Mononuclear cell (primary cell): ENCODE measurements around the gene GNGT1. TPM values are rescaled to one million over a fixed set of nuclear protein-coding genes. Genes with fewer than 3 reads are reported as not detected.

Source experiments
- H3K27me3 ChIP-seq: 2 replicates; pipeline ENCODE4 v1.6.0; 2011; ENCODE audit warnings: low read length, control low read depth; ENCODE audit not compliant: insufficient read depth
- H3K4me1 ChIP-seq: 2 replicates; pipeline ENCODE4 v1.5.1; 2011; ENCODE audit warnings: mild to moderate bottlenecking, low read length, control low read depth; ENCODE audit not compliant: insufficient read depth
- H3K4me3 ChIP-seq: 2 replicates; pipeline ENCODE4 v1.5.1; 2011; ENCODE audit warnings: mild to moderate bottlenecking, low read length, moderate library complexity
- H3K9me3 ChIP-seq: 2 replicates; pipeline ENCODE4 v1.5.1; 2011; ENCODE audit warnings: low read depth, mild to moderate bottlenecking, control low read depth, low read length
- total RNA-seq: library from RNA; depleted of rRNA; stranded (reverse); fragments of >200 nt; gene quantifications from one replicate; pipeline ENCODE4 v1.2.3, GENCODE V29; 2012

GNGT1 gene
- not detected for total RNA-seq

DNA sequence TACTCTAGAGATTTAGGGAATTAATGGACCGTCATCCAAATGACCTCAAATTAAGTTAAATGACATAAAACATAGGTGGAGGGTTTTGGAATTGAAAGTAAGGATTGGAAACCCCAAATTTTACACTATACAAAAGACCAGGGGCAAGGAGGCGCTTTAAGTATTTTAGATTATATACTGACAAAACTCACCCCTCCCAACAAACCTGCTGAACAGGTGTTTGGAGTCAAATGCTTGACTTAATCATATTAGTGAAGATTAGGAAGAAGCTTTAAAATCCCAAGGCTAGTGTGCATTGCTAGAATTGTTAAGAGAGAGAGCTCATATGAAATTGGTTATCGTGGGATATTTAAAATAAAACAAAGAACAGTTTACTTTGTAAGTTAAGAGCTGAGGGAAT is at the start of gene GNGT1:
Gene GNGT1 (plus strand): TSS at position 301 of the 400 bp plus-strand sequence. CDS start 180 bp downstream, outside the sequence.
- H3K27me3 ChIP-seq, result peaks cover 3% of the 10 kb centered on the region

DNA sequence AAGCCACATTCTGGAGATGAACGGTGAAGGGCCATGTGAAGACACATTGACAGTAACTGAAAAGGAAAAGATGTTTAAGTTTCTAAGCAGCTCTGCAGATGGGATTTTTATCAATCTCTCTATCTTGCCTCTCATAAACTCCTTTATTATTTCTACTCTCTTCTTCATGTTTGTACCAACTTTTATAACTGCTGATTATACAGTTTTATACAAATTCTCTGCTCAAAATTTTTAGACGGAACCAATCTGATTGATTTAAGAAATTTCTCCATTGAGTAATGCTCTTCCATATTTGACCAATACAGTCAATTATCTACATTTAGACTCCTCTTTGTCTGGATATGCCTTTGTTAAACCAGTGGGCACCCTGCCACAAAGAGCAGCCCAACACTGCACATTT is 47.5 kb upstream of the GNGT1 start:
- no peaks in the 10 kb centered on the region for H3K4me1 ChIP-seq
- no peak overlapping the region for H3K4me3 ChIP-seq
- H3K9me3 ChIP-seq, result no peaks in the 10 kb centered on the region
- no peaks in the 10 kb centered on the region for H3K27me3 ChIP-seq

More for the DNA sequence above, at the start of gene GNGT1:
- H3K9me3 ChIP-seq, result no peaks in the 10 kb centered on the region
- no peak within 1 kb of the TSS for H3K4me3 ChIP-seq
- no peaks in the 10 kb centered on the region for H3K4me1 ChIP-seq

DNA sequence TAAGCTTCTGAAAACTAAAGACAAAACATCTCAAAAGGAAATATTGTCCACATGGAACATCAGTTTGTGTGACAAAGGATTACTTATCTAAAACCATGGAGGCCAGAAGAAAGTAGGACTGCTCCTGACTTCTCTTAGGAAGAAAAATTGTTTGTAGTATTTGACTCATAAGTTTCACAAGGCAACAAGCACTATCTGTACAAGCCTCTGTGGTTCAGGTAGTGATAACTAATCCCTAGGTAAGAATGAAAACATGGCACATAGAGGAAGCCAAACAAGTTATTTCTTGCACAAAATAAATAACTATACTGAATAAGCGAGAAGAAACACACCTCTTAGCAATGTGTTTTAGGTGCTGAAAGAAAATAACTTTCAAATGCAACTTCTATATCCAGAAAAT is 46.1 kb upstream of the GNGT1 start:
- no peaks in the 10 kb centered on the region for H3K9me3 ChIP-seq
- no peak overlapping the region for H3K4me3 ChIP-seq
- no peaks in the 10 kb centered on the region for H3K27me3 ChIP-seq
- H3K4me1 ChIP-seq, result no peaks in the 10 kb centered on the region

DNA sequence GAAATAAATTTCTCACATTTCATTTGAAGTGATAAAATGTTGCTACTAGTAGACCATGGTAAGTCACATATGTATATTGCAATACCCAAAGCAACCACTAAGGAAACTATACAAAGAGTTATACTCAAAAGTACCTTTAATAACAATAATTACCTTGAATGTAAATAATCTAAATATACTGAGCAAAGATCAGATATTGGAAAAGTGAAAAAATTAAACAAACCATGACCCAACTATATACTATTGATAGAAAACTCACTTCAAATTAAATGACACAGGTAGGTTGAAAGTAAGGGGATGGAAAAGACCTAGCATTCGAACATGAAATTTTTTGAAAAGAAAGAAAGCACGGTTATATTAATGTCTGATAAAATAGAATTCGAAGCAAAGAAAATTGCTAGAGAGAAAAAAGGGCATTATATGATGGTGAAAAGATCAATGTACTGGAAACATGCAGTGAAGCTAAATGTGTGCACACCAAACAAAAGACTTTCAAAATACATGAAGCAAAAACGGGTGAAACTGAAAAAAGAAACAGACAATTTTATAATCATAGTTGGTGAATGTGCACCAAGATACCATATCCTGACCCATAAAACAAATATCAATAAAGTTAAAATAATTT is 44.9 kb upstream of the GNGT1 start:
- H3K4me1 ChIP-seq, result no peaks in the 10 kb centered on the region
- no peak overlapping the region for H3K4me3 ChIP-seq
- no peaks in the 10 kb centered on the region for H3K9me3 ChIP-seq
- H3K27me3 ChIP-seq, result no peaks in the 10 kb centered on the region

DNA sequence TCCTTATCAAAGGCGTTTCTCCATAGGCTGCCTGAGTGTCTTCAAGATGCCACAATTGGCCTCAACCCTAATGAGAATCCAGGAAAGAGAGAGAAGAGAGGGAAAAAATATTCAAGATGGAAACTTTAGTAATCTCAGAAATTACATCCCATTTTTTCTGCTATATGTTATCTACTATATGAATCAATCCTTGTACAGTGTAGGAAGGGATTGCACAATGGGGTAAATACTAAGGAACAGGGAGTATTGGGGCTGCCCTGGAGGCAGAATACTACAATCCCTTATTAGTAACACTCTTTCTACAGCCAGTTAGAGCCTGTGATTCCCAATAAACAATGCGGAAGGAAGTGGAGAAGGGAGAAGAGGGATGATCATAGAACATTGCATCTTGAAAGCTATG is 43.7 kb upstream of the GNGT1 start:
- Histone ChIP-seq H3K9me3 (no peaks in the 10 kb centered on the region), H3K4me1 (no peaks in the 10 kb centered on the region), H3K27me3 (no peaks in the 10 kb centered on the region), H3K4me3 (no peak overlapping the region)

DNA sequence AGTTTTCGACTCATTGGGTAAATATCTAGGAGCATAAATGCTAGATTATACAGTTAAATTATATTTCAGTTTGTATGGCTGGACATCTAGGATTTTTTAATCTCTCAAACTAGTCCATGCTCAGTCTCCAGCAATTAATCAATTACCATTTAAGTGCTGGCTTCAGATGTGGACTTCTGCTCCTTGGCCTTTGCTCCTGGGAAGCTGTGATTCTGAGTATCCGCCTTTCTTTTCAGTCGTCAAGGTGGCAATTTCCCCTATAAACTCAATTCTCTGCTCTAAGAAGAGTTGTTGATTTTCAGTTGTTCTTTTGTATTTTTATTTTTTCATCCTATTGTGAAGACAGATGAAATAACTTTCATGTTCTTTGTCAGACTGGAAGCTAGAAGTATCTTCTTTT is 39.5 kb upstream of the GNGT1 start:
- Histone ChIP-seq H3K4me1 (no peaks in the 10 kb centered on the region), H3K27me3 (no peaks in the 10 kb centered on the region), H3K4me3 (no peak overlapping the region), H3K9me3 (no peaks in the 10 kb centered on the region)

DNA sequence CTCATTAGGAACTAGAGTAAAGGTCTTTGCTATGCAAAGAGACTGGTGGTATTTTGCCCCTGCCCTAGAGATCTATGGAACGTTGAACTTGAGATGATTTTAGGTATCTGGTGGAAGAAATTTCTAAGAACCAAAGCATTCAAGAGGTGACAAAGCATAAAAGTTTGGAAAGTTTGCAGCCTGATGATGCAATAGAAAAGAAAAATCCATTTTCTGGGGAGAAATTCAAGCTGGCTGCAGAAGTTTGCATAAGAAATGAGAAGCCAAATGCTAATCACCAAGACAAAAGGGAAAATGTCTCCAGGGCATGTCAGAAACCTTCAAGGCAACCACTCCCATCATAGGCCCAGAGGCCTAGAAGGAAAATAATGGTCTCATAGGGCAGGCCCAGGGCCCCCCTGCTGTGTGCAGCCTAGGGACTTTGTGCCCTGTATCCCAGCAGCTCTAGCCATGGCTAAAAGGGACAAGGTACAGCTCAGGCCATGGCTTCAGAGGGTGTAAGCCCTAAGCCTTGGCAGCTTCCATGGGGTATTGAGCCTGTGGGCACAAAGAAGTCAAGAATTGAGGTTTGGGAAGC is 32.3 kb upstream of the GNGT1 start:
- Histone ChIP-seq H3K4me3 (no peak overlapping the region), H3K4me1 (no peaks in the 10 kb centered on the region), H3K27me3 (no peaks in the 10 kb centered on the region), H3K9me3 (no peaks in the 10 kb centered on the region)

DNA sequence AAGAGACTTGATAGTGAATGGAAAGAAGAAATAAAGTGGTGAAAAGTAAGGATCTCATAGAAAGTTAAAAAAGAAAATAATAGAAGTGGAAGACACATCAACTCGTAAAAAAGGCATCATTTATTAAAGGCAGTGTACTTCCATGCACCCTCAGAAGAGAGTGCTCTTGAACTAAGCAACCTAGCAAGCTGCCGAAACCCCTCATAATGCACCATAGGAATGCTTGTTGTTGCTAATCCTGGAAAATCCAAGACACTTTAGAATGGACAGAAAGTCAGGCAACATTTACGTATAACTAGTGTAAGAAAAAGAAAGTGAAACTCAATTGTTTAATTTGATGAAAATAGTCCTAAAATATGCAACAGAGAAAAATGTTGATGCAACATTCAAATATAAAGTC is 28.6 kb upstream of the GNGT1 start:
- Histone ChIP-seq H3K4me1 (no peaks in the 10 kb centered on the region), H3K9me3 (no peaks in the 10 kb centered on the region), H3K4me3 (no peak overlapping the region), H3K27me3 (peaks cover 2% of the 10 kb centered on the region)

DNA sequence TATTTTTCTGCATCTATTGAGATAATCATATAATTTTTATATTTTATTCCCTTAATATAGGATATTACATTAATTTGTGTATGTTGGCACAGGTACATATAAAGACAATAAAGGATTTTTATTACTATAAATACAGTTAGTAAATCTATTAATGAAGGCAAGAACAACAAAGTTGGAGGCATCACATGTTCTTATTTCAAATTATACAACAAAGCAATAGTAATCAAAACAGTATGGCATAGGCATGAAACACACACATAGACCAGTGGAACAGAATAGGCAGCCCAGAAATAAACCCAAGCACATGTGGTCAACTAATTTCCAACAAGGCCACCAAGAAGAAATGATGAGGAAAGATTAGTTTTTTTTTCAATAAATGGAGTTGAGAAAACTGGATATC is 27.0 kb upstream of the GNGT1 start:
- no peak overlapping the region for H3K4me3 ChIP-seq
- H3K9me3 ChIP-seq, result no peaks in the 10 kb centered on the region

DNA sequence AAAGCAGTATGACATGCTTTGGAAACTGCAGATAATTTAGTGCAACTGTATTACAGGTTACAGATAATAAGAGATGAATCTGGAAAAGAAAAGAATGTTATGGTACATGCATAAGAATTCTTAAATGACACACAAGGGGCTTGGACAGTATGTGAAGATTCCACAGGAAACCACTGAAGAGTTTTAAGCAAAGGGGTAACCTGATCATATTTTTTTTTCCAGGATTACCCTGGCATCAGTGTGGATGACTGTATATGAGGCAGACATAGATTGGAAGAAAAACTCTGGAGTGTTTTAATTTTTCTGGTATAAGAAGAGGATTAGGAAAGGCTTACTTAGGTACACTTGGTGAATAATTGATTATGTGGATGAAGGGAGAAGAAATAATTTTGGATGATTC is 23.9 kb upstream of the GNGT1 start:
- no peaks in the 10 kb centered on the region for H3K4me1 ChIP-seq
- H3K27me3 ChIP-seq, result peaks cover 7% of the 10 kb centered on the region
- H3K9me3 ChIP-seq, result no peaks in the 10 kb centered on the region
- no peak overlapping the region for H3K4me3 ChIP-seq

More for the DNA sequence above, 27.0 kb upstream of the GNGT1 start:
- Histone ChIP-seq H3K4me1 (no peaks in the 10 kb centered on the region), H3K27me3 (peaks cover 2% of the 10 kb centered on the region)

DNA sequence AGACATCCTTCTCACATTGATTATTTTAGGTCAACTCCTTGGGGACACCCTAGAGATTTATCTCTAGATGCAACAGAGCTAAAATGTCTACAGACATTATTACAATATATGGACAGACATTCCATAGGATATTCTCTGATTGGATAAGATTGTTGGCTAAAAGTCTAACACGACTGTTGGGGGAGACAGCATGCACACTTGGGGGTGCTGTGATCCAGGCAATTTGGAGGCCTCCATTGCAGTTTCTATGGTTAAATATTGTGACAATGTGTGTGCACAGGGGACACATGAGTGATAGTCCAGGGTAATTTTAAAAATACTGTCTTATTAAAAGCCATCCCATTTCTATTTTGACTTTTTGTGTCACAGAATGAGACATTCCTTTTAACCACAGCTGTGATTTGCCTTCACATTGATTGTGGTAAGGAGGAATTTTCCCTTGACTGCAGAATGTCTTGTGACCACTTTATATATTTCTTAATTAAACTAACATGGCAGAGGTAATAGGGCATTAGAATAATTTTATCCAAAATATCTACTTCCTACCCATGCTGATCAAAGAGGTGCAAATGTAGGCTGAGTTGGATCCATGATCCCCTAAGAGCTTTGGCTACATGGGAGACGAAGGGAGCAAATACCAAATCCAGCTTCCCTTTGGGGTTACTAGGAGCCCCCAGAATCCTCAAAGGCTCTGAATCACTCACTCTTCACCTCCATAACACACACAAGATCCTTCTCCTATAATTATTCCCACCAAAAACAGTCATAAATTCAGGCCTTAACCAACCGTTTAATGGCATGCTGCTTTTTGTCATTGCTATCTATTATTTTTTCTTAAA is 23.1 kb upstream of the GNGT1 start:
- Histone ChIP-seq H3K27me3 (peaks cover 12% of the 10 kb centered on the region), H3K4me3 (no peak overlapping the region), H3K9me3 (no peaks in the 10 kb centered on the region), H3K4me1 (no peaks in the 10 kb centered on the region)

DNA sequence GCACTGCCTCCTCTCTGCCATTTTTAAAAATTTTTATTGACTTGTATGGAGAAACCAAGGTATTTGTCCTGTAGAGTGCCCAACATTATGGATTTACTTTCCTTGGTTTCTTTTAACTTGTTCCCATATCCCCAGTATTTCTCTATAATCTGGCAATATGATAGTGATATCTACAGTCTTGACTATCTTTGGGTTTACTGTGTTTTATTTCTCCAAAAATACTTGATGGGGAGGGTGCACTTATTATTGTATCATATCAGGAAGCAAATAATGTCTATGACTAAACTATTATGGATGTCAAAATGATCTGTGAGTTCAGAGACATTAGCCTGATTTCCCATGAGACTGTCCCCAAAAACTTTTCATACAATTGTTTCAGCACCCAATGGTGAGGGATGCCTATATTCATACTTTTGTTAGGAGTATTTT is 22.4 kb upstream of the GNGT1 start:
- Histone ChIP-seq H3K27me3 (peaks cover 14% of the 10 kb centered on the region), H3K4me1 (no peaks in the 10 kb centered on the region), H3K9me3 (no peaks in the 10 kb centered on the region), H3K4me3 (no peak overlapping the region)

DNA sequence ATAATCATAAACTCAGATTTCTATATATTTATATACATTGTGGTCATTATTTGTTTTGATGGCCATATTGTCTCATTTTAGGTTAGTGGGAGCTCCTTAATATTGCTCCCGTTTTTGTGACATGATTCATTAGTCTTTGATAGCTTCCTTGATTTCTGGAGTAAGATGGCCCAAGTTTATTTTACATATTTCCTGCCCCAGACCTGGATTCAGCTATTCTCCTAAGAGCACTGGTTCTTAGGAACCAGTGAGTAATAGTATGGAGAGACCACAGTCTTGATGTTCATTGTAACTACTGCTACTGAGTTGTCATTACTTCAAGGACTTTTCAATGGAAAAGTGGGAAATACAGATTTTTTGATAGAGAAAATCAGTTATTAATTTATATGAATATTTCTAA is 21.8 kb upstream of the GNGT1 start:
- H3K27me3 ChIP-seq, result peaks cover 19% of the 10 kb centered on the region
- H3K9me3 ChIP-seq, result no peaks in the 10 kb centered on the region
- no peaks in the 10 kb centered on the region for H3K4me1 ChIP-seq
- H3K4me3 ChIP-seq, result no peak overlapping the region

DNA sequence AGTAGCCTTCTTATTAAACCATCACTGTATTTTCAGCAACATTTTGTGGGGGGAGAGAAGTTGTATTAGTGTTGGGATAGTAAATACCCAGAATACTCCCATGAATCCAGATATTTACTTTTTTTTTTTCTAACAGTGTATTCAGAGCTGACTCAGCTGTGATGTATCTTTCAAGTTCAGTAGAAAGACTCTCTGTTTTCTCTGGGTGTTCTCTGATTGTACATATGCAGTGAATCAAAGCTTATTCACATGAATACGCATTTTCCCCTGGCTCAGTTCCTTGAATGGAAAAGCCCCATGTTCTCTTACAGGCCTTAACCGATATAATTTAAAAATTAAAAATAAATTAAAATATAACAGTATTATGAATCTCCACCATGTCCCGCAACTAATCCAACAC is 17.1 kb upstream of the GNGT1 start:
- H3K4me1 ChIP-seq, result peaks cover 10% of the 10 kb centered on the region
- H3K9me3 ChIP-seq, result no peaks in the 10 kb centered on the region
- no peak overlapping the region for H3K4me3 ChIP-seq
- H3K27me3 ChIP-seq, result peaks cover 57% of the 10 kb centered on the region

DNA sequence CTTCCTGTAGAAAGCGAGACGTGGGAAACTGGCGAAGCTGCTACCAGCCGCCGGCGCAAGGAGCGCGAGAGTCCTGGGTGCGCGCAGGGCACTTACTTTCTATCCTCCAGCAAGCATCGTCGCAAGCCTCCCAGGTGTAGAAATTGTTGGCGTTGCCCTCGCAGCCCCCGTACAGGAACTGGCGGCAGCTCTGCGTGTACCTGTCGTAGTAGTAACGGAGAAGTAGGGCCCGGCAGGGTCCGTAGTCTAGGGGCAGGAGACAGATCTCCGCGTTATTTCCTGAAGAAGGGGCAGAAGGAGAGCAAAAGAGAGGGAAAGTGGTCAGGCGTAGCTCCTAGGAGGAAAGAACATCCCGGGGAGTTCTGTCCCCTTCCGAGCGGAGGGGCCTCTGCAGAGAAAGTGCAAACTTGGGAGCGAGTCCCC is 16.3 kb upstream of the GNGT1 start:
- peaks cover 10% of the 10 kb centered on the region for H3K4me1 ChIP-seq
- H3K4me3 ChIP-seq, result no peak overlapping the region
- no peaks in the 10 kb centered on the region for H3K9me3 ChIP-seq
- peaks cover 57% of the 10 kb centered on the region for H3K27me3 ChIP-seq
